Body of pancreas (tissue), 4 donors: ENCODE measurements around the gene SPX. TPM values are rescaled to one million over a fixed set of nuclear protein-coding genes. Genes with fewer than 3 reads are reported as not detected.

Source experiments
- ATAC-seq: fragments of 150-250 bp; one replicate; pipeline ENCODE4 v1.9.1; 2016
- DNase-seq, 4 donors: peaks; one replicate each; pipeline ENCODE4 v3.0.0-alpha.2; 2019
- H3K27ac ChIP-seq, 4 donors: fragments of 200-600 bp; sonication (generic); 1 replicate in 3 of 4; 2 replicates in 1 of 4; pipeline versions ENCODE4 v1.5.1 to v1.6.1; 2016 to 2019; ENCODE audit warnings: mild to moderate bottlenecking in 1 of 4, mixed read lengths in 1 of 4, moderate library complexity in 1 of 4
- H3K27me3 ChIP-seq, 2 donors: fragments of 200-600 bp; sonication (generic); one replicate each; pipeline ENCODE4 v1.6.0; 2016; ENCODE audit warnings: mild to moderate bottlenecking in 1 of 2
- H3K36me3 ChIP-seq, 2 donors: fragments of 200-600 bp; sonication (generic); replicated peaks in 1 of 2; 2 replicates each; pipeline ENCODE4 v1.5.1; 2016; ENCODE audit warnings: low read depth in 2 of 2; ENCODE audit not compliant: insufficient read depth in 1 of 2
- H3K4me1 ChIP-seq: fragments of 200-600 bp; sonication (generic); one replicate; pipeline ENCODE4 v1.6.0; 2016
- H3K4me3 ChIP-seq, 2 donors: fragments of 200-600 bp; sonication (generic); 1 replicate in 1 of 2; 2 replicates in 1 of 2; pipeline ENCODE4 v1.5.1; 2016 to 2019
- H3K9me3 ChIP-seq, 3 donors: fragments of 200-600 bp; sonication (generic); 1 replicate in 2 of 3; 2 replicates in 1 of 3; pipeline ENCODE4 v1.5.1; 2016
- CTCF ChIP-seq, 7 experiments: fragments of 450-650 bp in 4 of 7; fragments of 200-600 bp in 3 of 7; sonication (generic) in 3 of 7; IDR thresholded peaks; one replicate each; pipeline ENCODE4 v1.5.1; 2016 to 2019; ENCODE audit warnings: antibody characterized with exemption in 7 of 7
- POLR2A ChIP-seq, 3 donors: fragments of 450-650 bp; IDR thresholded peaks; one replicate each; pipeline ENCODE4 v1.6.1; 2016; ENCODE audit warnings: antibody characterized with exemption in 3 of 3, mild to moderate bottlenecking in 2 of 3
- WGBS, 2 donors: methylation state at CpG; one replicate each; pipeline ENCODE4 v1.1.5; 2017; 5-methylcytosine and 5-hydroxymethylcytosine counted together
- intact Hi-C: fragments of 100-400 bp; cut with DNase I; formaldehyde crosslinking; loops from one replicate; pipeline ENCODE4 v1.15.1; 2023
- total RNA-seq, 2 donors: library from RNA; depleted of rRNA; stranded (reverse); fragments of >200 nt; gene quantifications; one replicate each; pipeline ENCODE4 v1.1.0, GENCODE V29; 2016

The SPX gene
- total RNA-seq, 2 donors from 2014 or later, result 18.5 to 49.5 TPM

GRCh38 chr12:21573733-21574358, 47.8 kb downstream of the SPX start:
- WGBS, 2 donors, result 51 to 57% methylated on average over 4 of the region's 4 CpGs
- Histone ChIP-seq H3K27ac (no peak overlapping the region), H3K4me3 (no peak overlapping the region), H3K36me3 (no peaks in the 10 kb centered on the region), H3K27me3 (no peaks in the 10 kb centered on the region), H3K4me1 (no peaks in the 10 kb centered on the region), H3K9me3 (no peaks in the 10 kb centered on the region)
- intact Hi-C loops, result no loop called here
- ATAC-seq (no peak), DNase-seq (no peak)
- no peak for TF ChIP-seq CTCF (IDR thresholded peaks at IDR 0.05)
- no peak for TF ChIP-seq POLR2A (IDR thresholded peaks at IDR 0.05)

GRCh38 chr12:21576431-21576830, 50.3 kb downstream of the SPX start:
- DNase-seq, result no peak
- no peaks in the 10 kb centered on the region for H3K36me3 ChIP-seq
- intact Hi-C loops, result no loop called here
- no peaks in the 10 kb centered on the region for H3K9me3 ChIP-seq
- WGBS, 2 donors, result 74 to 76% methylated on average over 2 of the region's 2 CpGs
- no peak for TF ChIP-seq CTCF (IDR thresholded peaks at IDR 0.05)
- TF ChIP-seq POLR2A (IDR thresholded peaks at IDR 0.05), result no peak
- no peaks in the 10 kb centered on the region for H3K27me3 ChIP-seq
- no peak overlapping the region for H3K4me3 ChIP-seq
- no peak overlapping the region for H3K27ac ChIP-seq
- H3K4me1 ChIP-seq, result no peaks in the 10 kb centered on the region
- ATAC-seq, result no peak

GRCh38 chr12:21577516-21577915, 51.4 kb downstream of the SPX start:
- DNase-seq (no peak), ATAC-seq (no peak)
- Histone ChIP-seq H3K27ac (no peak overlapping the region), H3K27me3 (no peaks in the 10 kb centered on the region), H3K36me3 (no peaks in the 10 kb centered on the region), H3K9me3 (no peaks in the 10 kb centered on the region), H3K4me3 (no peak overlapping the region), H3K4me1 (no peaks in the 10 kb centered on the region)
- intact Hi-C loops, result no loop called here
- 85 to 88% methylated on average over 1 of the region's 1 CpG for WGBS, 2 donors
- TF ChIP-seq POLR2A (IDR thresholded peaks at IDR 0.05), result no peak

GRCh38 chr12:21580748-21581516, 54.8 kb downstream of the SPX start:
- Histone ChIP-seq H3K4me3 (no peak overlapping the region), H3K36me3 (no peaks in the 10 kb centered on the region), H3K9me3 (no peaks in the 10 kb centered on the region), H3K4me1 (no peaks in the 10 kb centered on the region), H3K27me3 (no peaks in the 10 kb centered on the region), H3K27ac (no peak overlapping the region)
- no peak for TF ChIP-seq CTCF (IDR thresholded peaks at IDR 0.05)
- no peak for TF ChIP-seq POLR2A (IDR thresholded peaks at IDR 0.05)
- WGBS, 2 donors, result 59 to 73% methylated on average over 4 of the region's 4 CpGs
- no peak for ATAC-seq
- no peak for DNase-seq
- intact Hi-C loops, result no loop called here

Other genes starting within 250 kb of the SPX start
- gene SLCO1A2, start 191.4 kb upstream of the SPX start, total RNA-seq, result not detected
- gene IAPP, start 153.4 kb upstream of the SPX start, total RNA-seq, result 100 to 1,000 TPM in 1 of 2 donors, 1 to 10 TPM in 1; 3.6 to 111 TPM
- gene PYROXD1, start 88.6 kb upstream of the SPX start, total RNA-seq, result 10 to 100 TPM; 12.5 to 12.7 TPM
- gene RECQL, start 24.7 kb upstream of the SPX start, total RNA-seq, result 10 to 100 TPM in 1 of 2 donors, 1 to 10 TPM in 1; 5.3 to 18.9 TPM
- gene GOLT1B, start 24.5 kb upstream of the SPX start, total RNA-seq, result 10 to 100 TPM; 16.3 to 18.5 TPM
- gene GYS2, start 78.6 kb downstream of the SPX start, total RNA-seq, result not detected
- gene LDHB, start 131.5 kb downstream of the SPX start, total RNA-seq, result 100 to 1,000 TPM; 121 to 194 TPM
- gene KCNJ8, start 248.4 kb downstream of the SPX start, total RNA-seq, result 10 to 100 TPM; 15.2 to 26.2 TPM